ENCODE measurements around the gene SDR9C7. TPM values are rescaled to one million over a fixed set of nuclear protein-coding genes. Genes with fewer than 3 reads are reported as not detected.
"Not testable (repeated sequence)": the region's sequence is repeated elsewhere in the genome, so short reads cannot be mapped to it uniquely, and the experiment has no call there.

SDR9C7 gene
- total RNA-seq, 8 experiments from 2014 or later, result 0.18 to 0.24 (median 0.23) TPM; not detected in 4

DNA sequence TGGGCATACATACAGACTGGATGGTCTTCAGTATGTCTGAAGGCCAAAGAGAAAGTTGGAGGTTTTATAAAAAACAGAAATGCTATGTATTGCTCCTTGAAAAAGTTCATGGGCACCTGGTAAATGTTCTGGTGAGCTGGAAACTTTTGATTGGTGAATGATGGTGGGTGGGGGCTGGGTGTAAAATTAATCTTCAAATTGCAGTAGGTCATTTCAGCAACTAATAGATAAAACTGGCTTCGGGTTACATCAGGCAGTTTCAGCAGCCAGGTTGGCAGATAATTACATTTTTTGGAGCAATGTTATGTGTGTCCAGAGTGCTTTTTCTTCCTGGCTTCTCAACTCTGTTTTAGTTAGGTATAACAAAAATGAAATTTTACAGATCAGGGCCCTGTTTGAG lies 35.3 kb downstream of the SDR9C7 start:
- Histone ChIP-seq H3K4me3 (no peak overlapping the region), H3K27ac (no peak overlapping the region), H3K4me1 (replicated peaks in 1 of 2) (no peaks in the 10 kb centered on the region)
- WGBS, 10 experiments, result 33 to 88% (median 46%) methylated on average over 1 of the region's 1 CpG; no CpG with 5 or more reads in 4 of the 10 experiments
- in situ Hi-C loops (cut with MboI; ENCODE audit: low pct_unique_long_range_greater_than_20kb in 2 of 9, low sequenced_read_pairs in 9 of 9, unreplicated experiment in 9 of 9), result no loop called here
- no peak for ATAC-seq (replicated peaks in 6 of 8)

DNA sequence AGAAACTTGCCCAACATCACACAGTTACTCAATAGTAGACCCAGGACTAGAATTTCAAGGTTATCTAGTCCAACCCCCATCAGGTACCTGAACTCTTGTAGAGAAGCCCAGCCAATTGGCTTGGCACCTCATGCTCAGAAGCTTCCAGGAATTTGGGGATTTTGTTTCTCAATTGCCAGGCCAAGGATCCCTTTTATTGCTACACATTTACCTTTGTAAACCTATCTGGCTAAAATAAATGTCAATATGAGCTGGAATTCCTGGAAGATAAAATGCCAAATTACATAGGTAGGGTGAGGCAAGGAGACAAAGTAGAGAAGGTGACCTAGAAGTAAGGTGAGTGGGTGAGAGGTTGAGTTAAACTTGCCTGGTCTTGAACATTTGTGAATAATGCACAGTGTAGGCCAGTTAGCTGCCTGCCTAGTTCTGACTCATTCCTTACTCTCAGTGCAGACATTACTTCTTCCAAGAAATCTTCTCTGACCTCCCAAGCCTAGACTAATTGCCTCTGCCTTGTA lies 36.3 kb downstream of the SDR9C7 start:
- peak in 2 of 8 experiments; percentile 84 to 88 for ATAC-seq (replicated peaks in 6 of 8)
- no peak overlapping the region for H3K27ac ChIP-seq
- in situ Hi-C loops (cut with MboI; ENCODE audit: low pct_unique_long_range_greater_than_20kb in 2 of 9, low sequenced_read_pairs in 9 of 9, unreplicated experiment in 9 of 9), result no loop called here

DNA sequence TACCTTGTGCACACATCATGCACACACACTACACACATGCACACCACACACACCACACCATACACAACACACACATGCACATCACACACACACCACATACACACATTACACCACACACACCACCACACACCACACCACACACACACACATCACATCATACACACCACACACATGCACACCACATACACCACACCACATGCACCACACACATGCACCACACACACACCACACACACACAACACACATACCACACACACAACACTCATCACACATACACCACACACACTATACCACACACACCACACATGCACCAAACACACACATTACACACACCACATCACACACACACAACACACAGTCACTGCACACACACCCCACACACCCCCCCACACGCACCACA lies 38.1 kb downstream of the SDR9C7 start:
- Histone ChIP-seq H3K27ac (no peak overlapping the region), H3K4me1 (replicated peaks in 1 of 2) (no peaks in the 10 kb centered on the region), H3K4me3 (no peak overlapping the region)
- ATAC-seq (replicated peaks in 6 of 8), result no peak
- WGBS, 10 experiments, result 0 to 43% (median 17%) methylated on average over 1 of the region's 1 CpG; no CpG with 5 or more reads in 5 of the 10 experiments
- in situ Hi-C loops (cut with MboI; ENCODE audit: low pct_unique_long_range_greater_than_20kb in 2 of 9, low sequenced_read_pairs in 9 of 9, unreplicated experiment in 9 of 9), result no loop called here

More for the DNA sequence above, 36.3 kb downstream of the SDR9C7 start:
- Histone ChIP-seq H3K4me1 (replicated peaks in 1 of 2) (no peaks in the 10 kb centered on the region), H3K4me3 (no peak overlapping the region)

DNA sequence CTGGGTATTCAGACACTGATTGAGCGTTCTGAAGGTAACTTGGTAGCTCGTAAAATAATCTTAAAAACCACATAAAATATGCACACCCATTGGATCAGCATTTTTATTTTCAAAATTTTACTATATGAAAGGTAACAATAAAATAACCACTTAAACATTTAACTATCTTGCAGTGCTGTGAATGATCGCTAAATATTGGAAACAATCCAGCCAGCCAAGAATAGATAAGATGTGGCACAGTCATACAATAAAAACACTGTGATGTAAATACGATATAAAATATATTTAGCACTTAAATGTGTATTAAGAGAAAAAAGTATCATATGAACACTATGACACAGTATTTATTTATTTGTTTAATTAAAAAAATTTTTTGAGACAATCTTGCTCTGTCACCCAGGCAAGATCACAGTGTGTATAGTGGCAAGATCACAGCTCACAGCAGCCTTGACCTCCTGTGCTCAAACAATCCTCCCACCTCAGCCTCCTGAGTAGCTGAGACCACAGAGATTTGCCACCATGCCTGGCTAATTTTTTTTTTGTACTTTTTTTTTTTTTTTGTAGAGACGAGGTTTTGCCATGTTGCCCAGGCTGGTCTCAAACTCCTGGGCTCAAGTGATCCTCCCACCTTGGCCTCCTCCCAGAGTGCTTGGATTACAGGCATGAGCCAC lies 39.4 kb downstream of the SDR9C7 start:
- in situ Hi-C loops (cut with MboI; ENCODE audit: low pct_unique_long_range_greater_than_20kb in 2 of 9, low sequenced_read_pairs in 9 of 9, unreplicated experiment in 9 of 9), result no loop called here
- no peak for ATAC-seq (replicated peaks in 6 of 8)
- 10 to 67% (median 55%) methylated on average over 1 to 5 of the region's 5 CpGs for WGBS, 10 experiments
- Histone ChIP-seq H3K4me3 (no peak overlapping the region), H3K27ac (no peak overlapping the region), H3K4me1 (replicated peaks in 1 of 2) (no peaks in the 10 kb centered on the region)

DNA sequence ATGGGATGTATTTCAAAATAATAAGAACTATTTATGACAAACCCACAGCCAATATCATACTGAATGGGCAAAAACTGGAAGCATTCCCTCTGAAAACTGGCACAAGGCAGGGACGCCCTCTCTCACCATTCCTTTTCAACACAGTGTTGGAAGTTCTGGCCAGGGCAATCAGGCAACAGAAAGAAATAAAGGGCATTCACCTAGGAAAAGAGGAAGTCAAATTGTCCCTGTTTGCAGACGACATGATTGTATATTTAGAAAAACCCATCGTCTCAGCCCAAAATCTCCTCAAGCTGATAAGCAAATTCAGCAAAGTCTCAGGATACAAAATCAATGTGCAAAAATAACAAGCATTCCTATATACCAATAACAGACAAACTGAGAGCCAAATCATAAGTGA lies 42.3 kb downstream of the SDR9C7 start:
- 0 to 100% (median 65%) methylated on average over 1 to 3 of the region's 3 CpGs; no CpG with 5 or more reads in 2 of the 10 experiments for WGBS, 10 experiments

DNA sequence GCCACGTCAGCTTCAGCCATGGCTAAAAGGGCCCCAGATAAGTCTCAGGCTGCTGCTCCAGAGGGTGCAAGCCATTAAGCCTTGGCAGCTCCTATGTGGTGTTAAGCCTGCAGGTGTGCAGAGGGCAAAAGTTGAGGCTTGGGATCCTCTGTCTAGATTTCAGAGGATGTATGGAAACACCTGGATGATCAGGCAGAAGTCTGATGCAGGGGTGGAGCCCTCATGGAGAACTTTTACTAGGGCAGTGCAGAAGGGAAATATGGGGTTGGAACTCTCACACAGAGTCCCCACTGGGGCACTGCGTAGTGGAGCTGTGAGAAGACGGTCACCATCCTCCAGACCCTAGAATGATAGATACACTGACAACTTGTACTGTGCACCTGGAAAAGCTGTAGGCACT lies 47.9 kb downstream of the SDR9C7 start:
- WGBS, 10 experiments, result 33 to 81% (median 40%) methylated on average over 1 to 2 of the region's 3 CpGs; no CpG with 5 or more reads in 5 of the 10 experiments

More for the DNA sequence above, 42.3 kb downstream of the SDR9C7 start:
- in situ Hi-C loops (cut with MboI; ENCODE audit: low pct_unique_long_range_greater_than_20kb in 2 of 9, low sequenced_read_pairs in 9 of 9, unreplicated experiment in 9 of 9); H3K4me1 ChIP-seq (replicated peaks in 1 of 2); H3K27ac ChIP-seq; H3K4me3 ChIP-seq; ATAC-seq (replicated peaks in 6 of 8): not testable (repeated sequence)

GRCh38 chr12:56885316-56885715 lies 48.9 kb downstream of the SDR9C7 start:
- in situ Hi-C loops (cut with MboI; ENCODE audit: low pct_unique_long_range_greater_than_20kb in 2 of 9, low sequenced_read_pairs in 9 of 9, unreplicated experiment in 9 of 9), result no loop called here
- 25 to 100% (median 67%) methylated on average over 1 of the region's 1 CpG; no CpG with 5 or more reads in 1 of the 10 experiments for WGBS, 10 experiments
- H3K4me1 ChIP-seq (replicated peaks in 1 of 2), result no peaks in the 10 kb centered on the region
- no peak for ATAC-seq (replicated peaks in 6 of 8)
- H3K27ac ChIP-seq, result no peak overlapping the region
- H3K4me3 ChIP-seq, result no peak overlapping the region

More for the DNA sequence above, 47.9 kb downstream of the SDR9C7 start:
- no peak overlapping the region for H3K27ac ChIP-seq
- no peaks in the 10 kb centered on the region for H3K4me1 ChIP-seq (replicated peaks in 1 of 2)
- H3K4me3 ChIP-seq, result no peak overlapping the region
- no peak for ATAC-seq (replicated peaks in 6 of 8)
- in situ Hi-C loops (cut with MboI; ENCODE audit: low pct_unique_long_range_greater_than_20kb in 2 of 9, low sequenced_read_pairs in 9 of 9, unreplicated experiment in 9 of 9), result no loop called here

DNA sequence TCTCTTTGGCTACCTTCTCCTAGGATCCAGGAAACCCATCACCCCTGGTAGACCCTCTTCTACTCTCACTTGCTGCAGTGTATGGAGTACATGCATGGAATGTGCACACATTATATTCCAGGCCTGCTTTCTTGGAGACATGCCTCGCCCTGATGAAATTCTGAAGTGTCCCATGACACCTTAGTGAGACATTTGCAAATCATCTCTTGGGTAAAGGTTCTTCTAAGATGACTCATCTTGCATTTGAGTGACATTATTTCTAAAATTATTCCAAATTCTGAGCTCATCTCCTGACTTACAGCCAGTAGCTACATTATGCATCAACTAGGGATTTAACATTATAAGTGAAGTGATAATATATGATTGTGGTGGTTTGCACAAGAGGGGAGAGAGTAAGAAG lies 49.8 kb downstream of the SDR9C7 start:
- in situ Hi-C loops (cut with MboI; ENCODE audit: low pct_unique_long_range_greater_than_20kb in 2 of 9, low sequenced_read_pairs in 9 of 9, unreplicated experiment in 9 of 9), result no loop called here
- ATAC-seq (replicated peaks in 6 of 8), result peak in 2 of 8 experiments; percentile 98
- H3K4me1 ChIP-seq (replicated peaks in 1 of 2), result no peaks in the 10 kb centered on the region
- WGBS, 10 experiments, result 0 to 33% (median 0%) methylated on average over 1 of the region's 1 CpG; no CpG with 5 or more reads in 5 of the 10 experiments
- H3K4me3 ChIP-seq, result no peak overlapping the region
- no peak overlapping the region for H3K27ac ChIP-seq

GRCh38 chr12:56882407-56882806 lies 51.8 kb downstream of the SDR9C7 start:
- H3K4me3 ChIP-seq; H3K27ac ChIP-seq; ATAC-seq (replicated peaks in 6 of 8); in situ Hi-C loops (cut with MboI; ENCODE audit: low pct_unique_long_range_greater_than_20kb in 2 of 9, low sequenced_read_pairs in 9 of 9, unreplicated experiment in 9 of 9); H3K4me1 ChIP-seq (replicated peaks in 1 of 2): not testable (repeated sequence)
- WGBS, 10 experiments, result 33 to 89% (median 56%) methylated on average over 1 to 3 of the region's 3 CpGs; no CpG with 5 or more reads in 3 of the 10 experiments

DNA sequence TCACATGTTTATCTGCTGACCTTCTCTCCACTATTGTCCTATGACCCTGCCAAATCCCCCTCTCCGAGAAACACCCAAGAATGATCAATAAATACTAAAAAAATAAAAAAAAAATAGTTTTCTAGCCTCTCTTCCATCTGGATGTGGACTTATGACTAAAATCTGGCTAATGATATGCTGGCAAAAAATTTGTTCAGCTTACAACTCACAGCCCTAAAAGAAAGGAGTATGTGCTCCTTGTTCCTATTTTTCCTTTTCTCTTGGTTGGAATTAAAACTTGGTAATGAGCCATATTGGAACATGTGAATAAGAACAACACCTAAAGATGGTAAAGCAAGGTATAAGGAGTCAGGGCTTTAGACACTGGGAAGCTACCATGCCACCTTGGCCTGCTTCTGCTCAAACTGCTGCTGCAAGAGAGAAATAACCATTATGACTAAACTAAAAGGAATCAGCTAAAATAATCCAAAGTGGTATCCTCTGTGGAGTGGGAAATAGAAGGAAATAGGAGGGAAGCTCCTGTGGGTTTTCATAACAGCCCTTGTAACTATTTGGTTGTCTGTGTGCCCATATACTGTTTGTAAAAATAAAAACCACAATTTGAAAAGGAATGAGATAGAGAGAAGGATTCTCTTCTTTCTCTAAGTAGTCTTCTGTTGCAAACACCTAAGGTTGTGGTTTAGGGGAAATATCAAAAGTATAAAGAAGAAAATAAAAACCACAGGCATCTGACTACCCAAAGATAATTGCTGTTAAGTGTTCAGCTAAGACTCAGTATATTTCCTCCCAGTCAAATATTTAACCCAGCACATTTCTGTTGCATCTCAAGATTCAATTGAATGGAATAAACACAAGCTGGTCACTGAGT lies 53.8 kb downstream of the SDR9C7 start:
- WGBS, 10 experiments, result no CpG with 5 or more reads among the region's 1 CpG
- Histone ChIP-seq H3K27ac (no peak overlapping the region), H3K4me3 (no peak overlapping the region), H3K4me1 (replicated peaks in 1 of 2) (peaks cover 0 to under 1% of the 10 kb centered on the region in 2 donors)
- in situ Hi-C loops (cut with MboI; ENCODE audit: low pct_unique_long_range_greater_than_20kb in 2 of 9, low sequenced_read_pairs in 9 of 9, unreplicated experiment in 9 of 9), result no loop called here
- ATAC-seq (replicated peaks in 6 of 8), result no peak

DNA sequence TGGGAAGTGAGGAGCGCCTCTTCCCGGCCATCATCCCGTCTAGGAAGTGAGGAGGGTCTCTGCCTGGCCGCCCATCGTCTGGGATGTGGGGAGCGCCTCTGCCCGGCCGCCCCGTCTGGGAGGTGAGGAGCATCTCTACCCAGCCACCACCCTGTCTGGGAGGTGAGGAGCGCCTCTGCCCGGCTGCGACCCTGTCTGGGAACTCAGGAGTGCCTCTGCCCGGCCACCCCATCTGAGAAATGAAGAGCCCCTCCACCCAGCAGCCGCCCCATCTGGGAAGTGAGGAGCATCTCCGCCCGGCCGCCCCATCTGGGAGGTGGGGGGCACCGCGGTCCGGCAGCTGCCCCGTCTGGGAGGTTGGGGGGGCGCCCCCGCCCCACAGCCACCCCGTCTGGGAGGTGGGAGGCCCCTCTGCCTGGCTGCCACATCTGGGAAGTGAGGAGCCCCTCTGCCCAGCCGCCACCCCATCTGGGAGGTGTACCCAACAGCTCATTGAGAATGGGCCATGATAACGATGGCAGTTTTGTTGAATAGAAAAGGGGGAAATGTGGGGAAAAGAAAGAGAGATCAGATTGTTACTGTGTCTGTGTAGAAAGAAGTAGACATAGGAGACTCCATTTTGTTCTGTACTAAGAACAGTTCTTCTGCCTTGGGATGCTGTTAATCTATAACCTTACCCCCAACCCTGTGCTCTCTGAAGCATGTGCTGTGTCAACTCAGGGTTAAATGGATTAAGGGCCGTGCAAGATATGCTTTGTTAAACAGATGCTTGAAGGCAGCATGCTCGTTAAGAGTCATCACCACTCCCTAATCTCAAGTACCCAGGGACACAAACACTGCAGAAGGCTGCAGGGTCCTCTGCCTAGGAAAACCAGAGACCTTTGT lies 54.7 kb downstream of the SDR9C7 start:
- H3K27ac ChIP-seq; H3K4me1 ChIP-seq (replicated peaks in 1 of 2); in situ Hi-C loops (cut with MboI; ENCODE audit: low pct_unique_long_range_greater_than_20kb in 2 of 9, low sequenced_read_pairs in 9 of 9, unreplicated experiment in 9 of 9); ATAC-seq (replicated peaks in 6 of 8); H3K4me3 ChIP-seq: not testable (repeated sequence)
- 38 to 50% methylated on average over 2 to 3 of the region's 28 CpGs; no CpG with 5 or more reads in 8 of the 10 experiments for WGBS, 10 experiments

DNA sequence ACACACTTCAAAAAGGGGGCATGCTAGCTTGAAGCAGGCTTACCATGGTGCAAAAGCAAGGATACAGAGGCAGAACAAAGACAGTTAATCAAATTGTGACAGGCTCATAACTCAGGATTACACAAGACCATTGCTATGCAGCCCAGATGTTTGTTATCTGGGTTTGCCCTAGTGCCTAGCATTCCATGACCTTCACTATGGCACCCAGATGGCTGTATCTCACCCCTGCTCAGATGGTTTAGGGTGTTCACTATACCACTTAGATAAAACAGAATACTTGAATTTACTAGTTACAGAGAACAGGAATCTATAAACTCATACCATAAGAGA lies 56.2 kb downstream of the SDR9C7 start:
- Histone ChIP-seq H3K4me3 (no peak overlapping the region), H3K27ac (no peak overlapping the region), H3K4me1 (replicated peaks in 1 of 2) (peaks cover 0 to 7% of the 10 kb centered on the region in 2 donors)
- in situ Hi-C loops (cut with MboI; ENCODE audit: low pct_unique_long_range_greater_than_20kb in 2 of 9, low sequenced_read_pairs in 9 of 9, unreplicated experiment in 9 of 9), result no loop called here
- ATAC-seq (replicated peaks in 6 of 8), result peak in 2 of 8 experiments; percentile 71 to 93

Data from motor neuron (in vitro differentiated cells).